ENCODE data around the gene AHNAK. TPM values are rescaled to one million over a fixed set of nuclear protein-coding genes. Genes with fewer than 3 reads are reported as not detected.

The AHNAK gene
- total and polyA plus RNA-seq, 2 donors (not counting 3 experiments of a cell fraction or from before 2014, with no cell fraction given): 35.2 to 436 TPM

DNA sequence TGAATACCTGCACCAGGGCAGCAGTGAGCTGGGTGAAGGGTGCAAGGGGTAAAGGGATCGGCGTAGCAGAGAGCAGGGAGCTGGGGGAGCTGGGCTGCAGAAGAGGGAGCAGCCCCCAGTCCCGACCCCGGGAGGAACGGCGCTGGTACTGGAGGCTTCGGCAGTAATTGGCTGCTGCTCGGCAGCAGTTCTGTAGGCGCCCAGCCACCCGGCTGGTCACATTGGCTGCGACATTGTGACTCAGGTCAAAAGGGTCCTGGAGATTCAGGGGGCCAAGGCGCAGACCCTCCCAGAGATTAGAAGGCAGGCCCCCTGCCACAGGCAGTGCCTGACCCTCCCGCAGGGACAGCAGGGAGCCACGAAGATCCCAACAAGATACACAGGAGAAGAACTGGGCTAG lies 29.2 kb upstream of the AHNAK start:
- H3K79me2 ChIP-seq (ENCODE audit: control insufficient read depth, insufficient read depth, low read length): peaks cover 48% of the 10 kb centered on the region
- no peaks in the 10 kb centered on the region for H3K9me3 ChIP-seq (replicated peaks; ENCODE audit: control insufficient read depth, insufficient read depth, low read length)
- dilution Hi-C loops (cut with MboI; ENCODE audit: extremely low pct_ligation_motif_present, low sequenced_read_pairs) (no loop called here), intact Hi-C loops (cut with micrococcal nuclease) (no loop called here)
- no peak overlapping the region for H2AFZ ChIP-seq (ENCODE audit: low read depth, low read length)
- peak overlapping the region; percentile 93 for H3K9ac ChIP-seq (replicated peaks; ENCODE audit: extremely low read depth, insufficient read depth, low read length)
- no peaks in the 10 kb centered on the region for H3K27me3 ChIP-seq (ENCODE audit: control insufficient read depth in 2 of 2, insufficient read depth in 2 of 2, low read length in 2 of 2)
- TF ChIP-seq POLR2A (IDR thresholded peaks at IDR 0.05; ENCODE audit: low read depth, low read length) (no peak), MYC (IDR thresholded peaks at IDR 0.05; ENCODE audit: low read depth, low read length) (no peak), FOS (IDR thresholded peaks at IDR 0.05; ENCODE audit: borderline replicate concordance, insufficient read depth, low read length) (no peak), EZH2 (IDR thresholded peaks at IDR 0.05; ENCODE audit: borderline replicate concordance, low read depth, low read length, severe bottlenecking) (no peak), POLR2AphosphoS5 (IDR thresholded peaks at IDR 0.05; ENCODE audit: insufficient read depth, low read depth, low read length) (no peak), JUN (IDR thresholded peaks at IDR 0.05; ENCODE audit: borderline replicate concordance, insufficient read depth, insufficient read length, low read depth) (no peak), GATA2 (IDR thresholded peaks at IDR 0.05; ENCODE audit: insufficient read depth, insufficient read length, low read depth, low read length) (no peak)
- TF ChIP-seq, protein P1, sequence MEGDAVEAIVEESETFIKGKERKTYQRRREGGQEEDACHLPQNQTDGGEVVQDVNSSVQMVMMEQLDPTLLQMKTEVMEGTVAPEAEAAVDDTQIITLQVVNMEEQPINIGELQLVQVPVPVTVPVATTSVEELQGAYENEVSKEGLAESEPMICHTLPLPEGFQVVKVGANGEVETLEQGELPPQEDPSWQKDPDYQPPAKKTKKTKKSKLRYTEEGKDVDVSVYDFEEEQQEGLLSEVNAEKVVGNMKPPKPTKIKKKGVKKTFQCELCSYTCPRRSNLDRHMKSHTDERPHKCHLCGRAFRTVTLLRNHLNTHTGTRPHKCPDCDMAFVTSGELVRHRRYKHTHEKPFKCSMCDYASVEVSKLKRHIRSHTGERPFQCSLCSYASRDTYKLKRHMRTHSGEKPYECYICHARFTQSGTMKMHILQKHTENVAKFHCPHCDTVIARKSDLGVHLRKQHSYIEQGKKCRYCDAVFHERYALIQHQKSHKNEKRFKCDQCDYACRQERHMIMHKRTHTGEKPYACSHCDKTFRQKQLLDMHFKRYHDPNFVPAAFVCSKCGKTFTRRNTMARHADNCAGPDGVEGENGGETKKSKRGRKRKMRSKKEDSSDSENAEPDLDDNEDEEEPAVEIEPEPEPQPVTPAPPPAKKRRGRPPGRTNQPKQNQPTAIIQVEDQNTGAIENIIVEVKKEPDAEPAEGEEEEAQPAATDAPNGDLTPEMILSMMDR (IDR thresholded peaks at IDR 0.05; ENCODE audit: extremely low read depth in 1 of 2, insufficient read depth in 1 of 2, low read depth in 1 of 2, low read length in 2 of 2): no peak
- TF ChIP-seq, protein P2, sequence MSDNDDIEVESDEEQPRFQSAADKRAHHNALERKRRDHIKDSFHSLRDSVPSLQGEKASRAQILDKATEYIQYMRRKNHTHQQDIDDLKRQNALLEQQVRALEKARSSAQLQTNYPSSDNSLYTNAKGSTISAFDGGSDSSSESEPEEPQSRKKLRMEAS (IDR thresholded peaks at IDR 0.05; ENCODE audit: insufficient read depth, insufficient read length): no peak
- DNase-seq (ENCODE audit: low read depth, low spot score) (no peak), FAIRE-seq (no peak)
- no peaks in the 10 kb centered on the region for H4K20me1 ChIP-seq (replicated peaks; ENCODE audit: control insufficient read depth, extremely low read depth, insufficient read depth, low read length)
- BruUV-seq (replicated peaks): no TSS peak
- H3K4me1 ChIP-seq (ENCODE audit: control insufficient read depth, extremely low read depth, insufficient read depth, low read length): peaks cover 57% of the 10 kb centered on the region
- CTCF ChIA-PET: interaction anchor here (0.8 to 2.8 kb wide), 4 partner anchors 13 to 151 kb away, joined by 3 to 17 read pairs (median 6); partner anchors contain the start of gene TUT1
- no peaks in the 10 kb centered on the region for H3K9me1 ChIP-seq (replicated peaks; ENCODE audit: control insufficient read depth, extremely low read depth, insufficient read depth, low read length)
- peak overlapping the region in 2 of 3 experiments; percentile 50 to 73 for H3K4me3 ChIP-seq (replicated peaks in 1 of 3; ENCODE audit: insufficient read depth in 1 of 3, low read depth in 1 of 3, low read length in 3 of 3)
- POLR2A ChIA-PET: interaction anchor here (5.7 kb wide), 1 partner anchor 16 kb away, joined by 75 read pairs; the partner anchor contains the start of gene TUT1
- peaks cover 8 to 12% of the 10 kb centered on the region in 2 experiments for H3K36me3 ChIP-seq (ENCODE audit: control insufficient read depth in 2 of 2, extremely low read depth in 1 of 2, insufficient read depth in 2 of 2, low read length in 2 of 2)
- peak overlapping the region; percentile 62 for H3K4me2 ChIP-seq (ENCODE audit: insufficient read depth, low read length)
- peak overlapping the region; percentile 99 for H3K27ac ChIP-seq (ENCODE audit: insufficient read depth, low read depth, low read length)
